Caki2 (cell line): ENCODE data around the gene METRN. TPM values are rescaled to one million over a fixed set of nuclear protein-coding genes. Genes with fewer than 3 reads are reported as not detected.
A peak's percentile ranks its signal among the peaks of the same experiment; 100 is the strongest.
"Not testable (repeated sequence)": the region's sequence is repeated elsewhere in the genome, so short reads cannot be mapped to it uniquely, and the experiment has no call there.

Experiments
- DNase-seq: peaks from one replicate; pipeline ENCODE4 v3.0.0-alpha.2; 2015; ENCODE audit warnings: low read depth
- in situ Hi-C: cut with HindIII; loops from 2 replicates; pipeline ENCODE4 v1.10.0; 2016; ENCODE audit warnings: low sequenced_read_pairs, low pct_unique_long_range_greater_than_20kb, mixed read lengths
- total RNA-seq: library from RNA; depleted of rRNA; stranded (reverse); fragments of >200 nt; shearing (Covaris generic); gene quantifications from 2 replicates; pipeline ENCODE4 v1.2.3, GENCODE V29; 2014; ENCODE audit warnings: low replicate concordance

METRN gene
- total RNA-seq, 1 experiment from 2014 or later, result 1,492 TPM

DNA sequence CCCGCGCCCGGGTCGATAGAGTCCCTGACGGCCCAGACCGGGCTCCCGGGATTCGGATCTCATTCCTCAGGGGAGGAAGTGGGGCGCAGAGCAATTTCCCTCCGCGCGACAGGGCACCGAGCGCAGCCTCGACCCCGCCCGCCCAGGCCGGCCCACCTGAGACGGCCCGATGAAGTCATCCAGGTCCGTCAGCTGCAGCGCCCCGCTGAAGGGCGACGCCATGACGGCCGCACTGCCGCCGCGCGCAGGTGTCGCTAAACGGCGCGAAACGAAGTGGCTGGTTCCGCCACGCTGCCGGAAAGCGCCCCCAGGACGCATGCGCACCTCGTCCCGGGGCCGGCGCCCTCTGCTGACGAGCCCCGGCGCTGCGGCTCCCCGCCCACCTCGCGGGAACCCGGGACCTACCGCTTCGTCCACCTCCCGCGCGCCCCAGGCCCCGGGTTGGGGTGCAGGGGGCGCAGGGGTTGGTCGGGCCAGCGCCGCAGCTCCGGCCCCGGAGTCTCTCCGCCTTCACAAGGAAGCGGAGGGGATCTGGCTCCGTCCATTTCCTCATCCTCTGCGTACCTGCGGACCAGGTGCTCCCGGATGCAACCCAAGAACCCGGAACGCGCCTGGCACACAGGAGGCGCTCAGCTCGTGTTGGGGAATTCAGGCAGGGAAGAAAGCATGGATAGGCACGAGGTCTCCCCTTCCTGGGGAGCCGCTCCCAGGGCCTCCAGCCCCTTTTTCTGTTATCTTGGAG is 26.0 kb downstream of the METRN start, which contains the start of gene CIAO3:
TSS of gene CIAO3 (minus strand) at position 234 of the 742 bp plus-strand sequence. CDS start at position 222, 12 bp downstream.
- DNase-seq, result peak; percentile 90
- in situ Hi-C loops, result no loop called here

DNA sequence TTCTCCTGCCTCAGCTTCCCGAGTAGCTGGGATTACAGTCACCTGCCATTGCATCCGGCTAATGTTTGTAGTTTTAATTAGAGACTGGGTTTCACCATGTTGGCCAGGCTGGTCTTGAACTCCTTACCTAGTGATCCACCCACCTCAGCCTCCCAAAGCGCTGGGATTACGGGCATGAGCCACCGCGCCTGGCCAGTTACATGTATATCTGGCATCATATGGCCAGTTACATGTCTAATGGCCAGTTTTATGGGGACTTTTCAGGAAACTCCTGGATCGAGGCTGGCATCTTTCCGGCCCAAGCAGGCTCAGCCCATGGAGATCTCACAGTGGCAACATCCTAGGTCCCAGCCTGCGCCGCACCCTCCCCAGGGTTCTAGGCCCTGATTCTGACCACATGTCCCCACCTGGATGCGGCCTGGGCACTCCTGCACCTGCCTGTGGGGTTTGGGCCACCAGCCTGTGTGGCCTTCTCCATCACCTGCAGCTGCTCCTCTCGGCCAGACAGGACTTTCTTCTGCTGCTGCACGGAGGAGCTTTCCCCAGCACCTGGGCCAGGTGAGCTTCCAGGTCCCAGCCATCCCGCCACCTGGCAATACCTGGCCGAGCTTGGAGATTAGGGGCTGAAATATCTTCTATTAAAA is 27.2 kb downstream of the METRN start:
- DNase-seq, result no peak
- in situ Hi-C loops, result no loop called here

DNA sequence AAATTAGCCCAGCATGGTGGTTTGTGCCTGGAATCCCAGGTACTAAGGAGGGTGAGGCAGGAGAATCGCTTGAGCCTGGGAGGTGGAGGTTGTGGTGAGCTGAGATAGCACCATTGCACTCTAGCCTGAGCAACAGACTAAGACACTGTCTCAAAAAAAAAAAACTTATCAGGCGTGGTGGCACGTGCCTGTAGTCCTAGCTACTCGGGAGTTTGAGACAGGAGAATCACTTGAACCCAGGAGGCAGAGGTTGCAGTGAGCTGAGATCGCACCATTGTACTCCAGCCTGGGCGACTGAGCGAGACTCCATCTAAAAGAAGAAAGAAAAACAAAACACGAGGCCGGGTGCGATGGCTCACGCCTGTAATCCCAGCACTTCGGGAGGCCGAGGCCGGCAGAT is 28.0 kb downstream of the METRN start:
- DNase-seq, in situ Hi-C loops: not testable (repeated sequence)

DNA sequence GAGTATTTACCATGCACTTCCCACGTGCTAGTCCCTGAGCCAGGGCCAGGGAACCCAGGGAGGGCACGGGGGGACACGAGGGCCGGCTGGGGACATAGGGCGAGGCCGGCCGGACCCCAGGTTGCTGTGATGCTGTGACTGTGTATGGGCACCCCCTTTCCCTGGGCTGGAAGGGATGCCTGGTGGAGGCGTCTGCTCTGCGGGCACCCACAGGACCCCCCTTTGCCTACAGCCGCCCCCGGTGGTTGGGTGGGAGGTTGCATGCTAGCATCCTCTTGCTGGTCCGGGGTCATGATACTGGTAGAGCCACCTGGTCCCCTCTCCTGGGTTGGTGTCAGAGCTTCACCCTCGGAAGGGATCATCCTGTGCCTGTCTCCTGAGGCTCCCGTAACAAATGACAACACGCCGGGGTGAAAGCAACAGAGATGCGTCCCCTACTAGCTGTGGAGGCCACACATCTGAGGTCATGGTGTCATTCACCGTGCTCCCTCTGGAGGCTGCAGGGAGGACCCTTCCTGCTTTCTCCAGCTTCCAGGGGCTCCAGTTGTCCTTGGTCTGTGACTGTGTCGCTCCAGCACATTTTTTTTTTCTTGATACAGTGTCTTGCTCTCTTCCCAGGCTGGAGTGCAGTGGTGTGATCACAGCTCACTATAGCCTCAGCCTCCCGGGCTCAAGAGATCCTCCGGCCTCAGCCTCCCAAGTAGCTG is 29.0 kb downstream of the METRN start:
- no peak for DNase-seq
- in situ Hi-C loops, result no loop called here

DNA sequence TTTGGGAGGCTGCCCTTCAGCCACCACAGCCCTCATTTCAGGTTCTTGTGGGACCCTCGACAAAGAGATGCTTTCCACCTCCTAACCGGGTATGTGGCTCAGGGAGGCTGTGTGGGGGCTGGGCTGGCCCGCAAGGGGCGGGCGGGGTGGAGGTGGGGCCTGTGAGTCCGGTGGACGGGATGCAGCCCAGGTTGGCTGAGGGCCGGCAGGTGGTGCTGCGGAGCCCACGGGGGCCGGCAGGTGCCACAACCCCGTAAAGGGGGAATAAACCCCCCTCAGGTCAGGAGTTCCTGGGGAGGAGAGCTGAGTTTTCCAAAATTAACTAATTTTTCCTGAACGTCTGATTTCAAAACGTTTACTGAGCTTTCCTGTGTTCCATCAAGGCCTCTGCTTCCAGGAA is 30.8 kb downstream of the METRN start:
- DNase-seq, result no peak
- in situ Hi-C loops, result no loop called here

DNA sequence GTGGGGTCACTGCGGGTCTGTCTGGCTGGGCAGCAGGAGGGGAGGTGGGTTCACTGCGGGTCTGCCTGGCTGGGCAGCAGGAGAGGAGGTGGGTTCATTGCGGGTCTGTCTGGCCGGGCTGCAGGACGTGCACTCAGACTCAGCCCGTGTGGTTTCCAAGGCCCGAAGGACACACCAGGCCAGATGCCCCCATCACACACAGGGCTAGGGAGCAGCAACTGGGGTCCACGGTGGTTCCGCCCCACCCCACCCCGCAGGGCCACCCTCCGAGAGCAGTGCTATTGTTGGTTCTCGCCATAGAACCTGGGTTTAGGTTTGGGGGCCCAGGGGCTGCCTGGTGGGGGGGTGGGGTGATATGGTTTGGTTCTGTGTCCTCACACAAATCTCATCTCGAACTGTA is 31.7 kb downstream of the METRN start:
- in situ Hi-C loops, result no loop called here
- DNase-seq, result no peak

DNA sequence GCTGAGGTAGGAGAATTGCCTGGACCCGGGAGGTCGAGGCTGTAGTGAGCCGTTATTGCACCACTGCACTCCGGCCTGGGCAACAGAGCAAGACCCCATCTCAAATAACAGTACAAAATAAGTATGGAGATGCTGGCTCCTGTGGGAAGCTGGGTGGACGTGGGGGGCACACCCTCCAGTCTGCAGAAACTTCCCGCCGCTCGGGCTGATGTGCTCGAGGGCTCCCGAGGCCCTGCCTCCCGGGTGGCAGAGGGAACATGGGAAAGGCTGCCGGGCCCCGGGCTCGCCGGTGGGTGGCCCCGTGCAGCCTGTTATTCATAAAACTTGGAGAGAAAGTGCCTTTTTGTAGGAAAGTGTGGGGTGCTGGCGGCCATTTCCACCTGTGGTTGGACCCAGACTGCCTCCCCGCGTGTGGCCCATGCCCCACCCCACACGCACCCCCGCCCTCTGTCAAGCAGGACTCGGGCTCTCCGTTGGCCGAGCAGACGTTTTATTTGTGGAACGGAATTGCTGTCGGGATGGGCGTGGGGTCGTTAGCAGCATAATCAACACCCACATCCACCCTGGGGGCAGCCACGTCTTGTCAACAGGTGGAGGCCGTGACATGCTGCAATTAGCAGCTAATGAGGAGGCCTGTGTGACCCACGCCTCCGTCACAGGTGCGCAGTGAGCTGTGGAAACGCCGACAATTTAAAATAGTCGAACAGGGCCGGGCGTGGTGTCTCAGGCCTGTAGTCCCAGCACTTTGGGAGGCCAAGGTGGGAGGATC is 33.2 kb downstream of the METRN start:
- in situ Hi-C loops, result no loop called here
- no peak for DNase-seq

DNA sequence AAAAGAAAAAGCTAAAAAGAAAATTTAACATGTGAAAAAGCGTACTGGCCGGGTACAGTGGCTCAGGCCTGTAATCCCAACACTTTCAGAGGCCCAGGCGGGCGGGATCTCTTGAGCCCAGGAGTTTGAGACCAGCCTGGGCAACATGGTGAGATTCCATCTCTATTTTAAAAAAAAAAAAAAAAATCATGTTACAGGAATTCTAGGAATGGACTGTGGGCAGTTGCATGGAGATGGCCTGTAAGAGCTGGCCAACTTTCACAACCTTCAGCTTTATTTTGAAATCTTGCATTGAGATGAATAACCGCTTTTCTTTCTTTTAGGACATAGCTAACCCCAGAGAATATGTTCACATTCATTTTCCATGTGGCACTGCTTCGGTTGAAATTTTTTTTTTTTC is 34.1 kb downstream of the METRN start:
- no peak for DNase-seq
- in situ Hi-C loops, result no loop called here

DNA sequence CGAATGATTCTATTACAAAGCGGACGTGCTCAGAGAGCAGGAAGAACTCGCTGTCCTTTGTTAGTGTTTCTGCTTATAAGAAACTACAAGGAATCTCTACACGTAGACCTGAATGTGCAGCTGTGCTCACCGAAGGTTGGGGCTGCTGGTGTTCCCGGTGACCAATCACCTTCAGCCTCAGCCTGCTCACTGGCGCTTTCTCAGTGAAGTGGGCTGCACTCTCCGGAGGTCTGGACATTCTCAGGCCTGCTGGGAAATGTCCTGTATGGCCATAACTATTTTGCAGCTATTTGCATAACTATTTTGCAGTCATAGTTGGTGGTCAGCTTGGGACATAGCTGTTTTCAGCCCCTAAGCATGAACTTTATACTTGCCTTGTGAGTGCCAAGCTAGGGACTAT is 35.6 kb downstream of the METRN start:
- no peak for DNase-seq
- in situ Hi-C loops, result no loop called here

DNA sequence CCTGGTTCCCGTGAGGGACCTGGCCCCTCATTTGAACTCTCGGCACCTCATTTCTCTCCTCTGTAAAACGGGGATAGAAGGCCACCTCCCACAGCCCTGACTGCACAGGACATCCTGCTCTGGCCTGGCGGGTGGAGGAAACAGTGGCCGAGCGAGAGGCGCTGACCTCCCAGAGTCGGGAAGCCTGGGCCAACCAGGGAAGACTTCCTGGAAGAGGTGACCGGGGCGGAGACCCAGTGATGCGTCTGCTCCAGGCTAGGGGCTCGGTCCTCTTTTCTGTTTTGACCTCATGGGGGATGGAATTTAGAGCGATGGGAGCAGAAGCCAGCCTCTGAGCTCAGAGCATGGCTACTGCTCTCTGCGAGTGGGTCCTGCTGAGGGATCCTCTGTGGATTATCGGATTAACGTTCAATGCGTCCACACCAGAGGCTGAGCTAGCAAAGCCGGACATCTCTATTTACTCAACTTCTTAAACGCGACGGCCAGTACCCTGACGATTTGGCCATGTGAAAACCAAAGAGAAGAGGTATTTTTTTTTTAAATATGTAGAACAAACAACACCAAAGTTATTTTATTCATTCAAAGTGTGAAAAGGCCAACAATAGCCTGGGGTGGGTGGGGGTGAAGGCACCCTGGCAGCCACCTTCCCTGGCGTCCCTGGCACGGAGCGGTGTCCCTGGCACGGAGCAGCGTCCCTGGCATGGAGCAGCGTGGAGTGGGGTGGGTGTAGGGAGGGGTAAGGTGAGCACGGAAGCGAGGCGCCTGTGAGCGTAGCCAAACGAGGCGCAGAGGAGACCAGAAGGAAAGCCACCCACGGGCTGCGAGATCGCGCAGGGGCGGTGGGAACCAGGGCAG is 36.5 kb downstream of the METRN start:
- no peak for DNase-seq
- in situ Hi-C loops, result no loop called here

DNA sequence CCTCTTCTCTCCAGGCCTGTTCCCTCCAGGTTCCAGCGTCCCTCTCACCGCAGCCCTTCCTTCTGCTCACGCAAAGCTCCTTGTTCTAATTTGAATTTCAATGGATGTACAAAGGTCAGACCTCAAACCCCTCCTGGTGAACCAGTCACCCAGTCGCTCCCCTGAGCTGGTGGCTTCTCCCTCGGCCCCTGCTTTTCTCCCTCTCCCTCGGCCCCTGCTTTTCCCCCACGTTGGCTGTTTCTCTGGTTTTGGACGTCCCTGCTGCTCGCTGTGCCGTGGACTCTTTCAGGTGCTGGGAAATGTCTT is 37.0 kb downstream of the METRN start:
- in situ Hi-C loops, result no loop called here
- no peak for DNase-seq

DNA sequence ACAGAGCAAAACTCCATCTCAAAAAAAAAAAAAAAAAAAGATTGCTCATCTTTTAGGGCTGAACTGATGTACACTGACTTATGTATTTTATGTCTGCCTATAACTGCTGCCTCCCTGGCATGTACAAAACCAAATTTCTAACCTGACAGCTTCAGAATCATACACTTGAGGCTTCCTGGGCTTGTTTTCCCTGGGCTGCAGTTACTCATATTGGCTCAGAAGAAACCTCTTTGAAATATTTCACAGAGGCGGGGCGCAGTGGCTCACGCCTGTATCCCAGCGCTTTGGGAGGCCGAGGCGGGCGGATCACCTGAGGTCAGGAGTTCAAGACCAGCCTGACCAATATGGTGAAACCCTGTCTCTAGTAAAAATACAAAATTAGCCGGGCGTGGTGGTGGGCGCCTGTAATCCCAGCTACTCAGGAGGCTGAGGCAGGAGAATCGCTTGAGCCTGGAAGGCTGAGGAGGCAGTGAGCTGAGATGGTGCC is 39.2 kb downstream of the METRN start:
- in situ Hi-C loops, DNase-seq: not testable (repeated sequence)

DNA sequence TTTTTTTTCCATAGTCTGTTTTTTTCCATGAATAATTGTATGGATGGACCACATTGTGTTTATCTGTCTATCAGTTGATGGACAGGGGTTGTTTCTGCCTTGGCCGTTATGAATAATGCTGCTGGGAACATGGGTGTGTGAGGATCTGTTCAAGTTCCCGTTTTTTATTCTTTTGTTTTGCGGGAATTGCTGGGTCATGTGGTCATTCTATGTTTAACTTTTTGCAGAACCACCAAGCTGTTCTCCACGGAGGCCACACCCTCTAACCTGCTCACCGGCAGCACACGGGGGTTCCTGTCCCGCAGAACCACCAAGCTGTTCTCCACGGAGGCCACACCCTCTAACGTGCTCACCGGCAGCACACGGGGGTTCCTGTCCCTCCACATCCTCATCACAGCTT is 39.7 kb downstream of the METRN start:
- in situ Hi-C loops, result no loop called here
- no peak for DNase-seq

DNA sequence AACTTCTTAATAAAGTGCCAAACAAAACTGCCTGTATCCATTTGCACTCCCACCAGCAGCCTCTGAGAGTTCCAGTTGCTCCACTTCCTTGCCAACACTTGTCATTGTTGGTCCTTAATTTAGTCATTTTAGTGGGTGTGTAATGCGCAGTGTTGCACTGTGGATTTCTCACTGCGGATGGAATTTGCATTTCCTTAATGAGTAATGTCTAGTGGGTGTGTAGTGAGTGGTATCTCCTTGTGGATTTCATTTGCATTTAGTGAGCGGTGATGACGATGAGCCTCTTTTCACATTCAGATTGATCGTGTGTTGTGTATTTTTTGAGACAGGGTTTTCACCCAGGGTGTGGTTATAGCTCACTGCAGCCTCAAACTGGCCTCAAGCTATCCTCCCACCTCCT is 41.5 kb downstream of the METRN start:
- no peak for DNase-seq
- in situ Hi-C loops, result no loop called here

DNA sequence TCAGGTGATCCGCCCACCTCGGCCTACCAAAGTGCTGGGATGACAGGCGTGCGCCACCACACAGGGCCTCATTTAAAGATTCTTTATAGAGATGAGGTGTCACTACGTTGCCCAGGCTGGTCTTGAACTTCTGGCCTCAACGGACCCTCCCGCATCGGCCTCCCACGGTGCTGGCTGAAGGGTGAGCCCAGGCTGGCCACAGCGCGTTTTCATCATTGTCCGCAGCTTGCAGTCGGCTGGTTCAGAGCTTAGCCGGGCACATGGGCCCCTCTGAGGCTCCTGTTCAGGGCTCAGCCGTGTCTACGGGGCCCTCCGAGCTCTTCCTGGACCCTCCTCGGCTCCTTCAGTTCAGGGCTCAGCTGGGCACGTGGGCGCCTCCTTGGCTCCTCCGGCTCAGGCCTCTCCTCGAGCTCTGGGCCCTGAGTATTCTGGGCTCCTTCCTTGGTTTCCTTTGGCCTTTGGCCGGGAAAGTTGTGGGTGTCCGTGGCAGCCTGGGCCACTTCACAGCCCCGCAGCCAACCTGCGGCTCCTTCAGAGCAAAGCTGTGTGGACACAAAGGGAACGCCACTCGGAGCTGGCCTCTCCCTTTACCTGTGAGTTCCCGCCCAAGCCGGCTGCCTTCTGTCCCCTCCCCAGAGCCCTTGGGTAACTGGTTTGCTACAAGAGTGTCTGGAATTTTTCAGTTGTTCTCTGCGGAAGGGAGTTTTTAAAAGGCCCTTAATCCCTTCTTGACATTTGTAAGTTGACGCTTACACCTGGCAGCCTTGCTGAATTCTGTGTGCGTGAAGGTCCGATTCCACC is 44.4 kb downstream of the METRN start:
- in situ Hi-C loops, result no loop called here
- no peak for DNase-seq

DNA sequence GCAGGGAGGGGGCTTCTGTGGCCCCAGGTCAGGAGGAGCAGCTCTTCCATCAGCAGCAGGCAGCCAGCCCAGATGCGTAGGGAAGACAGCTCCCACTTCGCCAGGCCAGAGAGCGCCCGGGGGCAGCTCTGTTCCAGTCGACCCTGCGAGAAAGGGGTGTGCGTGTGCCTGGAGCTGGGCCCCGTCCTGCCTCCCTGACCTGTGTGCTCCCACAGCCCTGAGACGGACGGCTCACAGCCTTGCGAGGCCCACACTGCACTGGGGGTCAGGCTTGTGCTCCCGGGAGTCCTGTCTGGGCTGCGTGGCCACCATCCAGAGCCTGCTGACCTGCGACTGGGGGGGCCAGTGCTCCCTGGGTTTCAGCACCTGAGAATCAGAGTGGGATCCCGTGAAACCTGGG is 45.1 kb downstream of the METRN start:
- no peak for DNase-seq
- in situ Hi-C loops, result no loop called here
